ENCODE measurements around the gene TMEM170B.

Gene TMEM170B

GRCh38 chr6:11552442-11552841 lies 14.9 kb downstream of the TMEM170B start:
- Histone ChIP-seq H3K4me3 (ENCODE audit: low read depth, low read length) (no peak overlapping the region), H3K4me1 (ENCODE audit: control insufficient read depth, insufficient read depth, low read length, unreplicated experiment) (no peaks in the 10 kb centered on the region)

DNA sequence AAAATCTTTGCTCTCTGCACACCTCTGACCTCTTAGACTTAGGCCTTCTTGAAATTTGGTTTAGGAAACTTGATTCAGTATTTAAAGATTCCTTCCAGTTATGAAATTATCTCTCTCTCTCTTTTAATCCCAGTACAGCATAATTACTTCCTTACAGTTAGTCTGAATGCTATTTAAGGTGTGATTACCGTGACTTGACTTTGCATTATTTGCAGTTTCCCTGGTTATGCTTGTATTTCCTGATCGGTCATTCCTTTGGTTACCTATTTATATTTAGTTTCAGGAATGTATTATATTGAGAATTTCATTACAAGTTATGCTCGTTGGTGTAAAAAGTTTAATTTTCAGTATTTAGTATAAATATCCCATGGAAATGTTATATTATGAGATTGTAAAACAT lies 16.3 kb downstream of the TMEM170B start:
- H3K27ac ChIP-seq (ENCODE audit: low read depth, low read length): no peak overlapping the region
- no peaks in the 10 kb centered on the region for H3K4me1 ChIP-seq (ENCODE audit: control insufficient read depth, insufficient read depth, low read length, unreplicated experiment)
- H2AFZ ChIP-seq (ENCODE audit: low read length, unreplicated experiment): no peak overlapping the region
- no peaks in the 10 kb centered on the region for H3K79me2 ChIP-seq (ENCODE audit: control insufficient read depth, insufficient read depth, low read length, unreplicated experiment)
- no peaks in the 10 kb centered on the region for H3K36me3 ChIP-seq (ENCODE audit: insufficient read depth, low read length)
- no peaks in the 10 kb centered on the region for H3K27me3 ChIP-seq (ENCODE audit: insufficient read depth, low read length)
- no peak overlapping the region for H3K4me3 ChIP-seq (ENCODE audit: low read depth, low read length)

More at GRCh38 chr6:11552442-11552841, 14.9 kb downstream of the TMEM170B start:
- no peaks in the 10 kb centered on the region for H3K79me2 ChIP-seq (ENCODE audit: control insufficient read depth, insufficient read depth, low read length, unreplicated experiment)
- no peaks in the 10 kb centered on the region for H3K36me3 ChIP-seq (ENCODE audit: insufficient read depth, low read length)
- H3K27me3 ChIP-seq (ENCODE audit: insufficient read depth, low read length): no peaks in the 10 kb centered on the region
- no peak overlapping the region for H2AFZ ChIP-seq (ENCODE audit: low read length, unreplicated experiment)
- H3K27ac ChIP-seq (ENCODE audit: low read depth, low read length): no peak overlapping the region

GRCh38 chr6:11556309-11556708 lies 18.8 kb downstream of the TMEM170B start:
- no peaks in the 10 kb centered on the region for H3K27me3 ChIP-seq (ENCODE audit: insufficient read depth, low read length)
- no peak overlapping the region for H2AFZ ChIP-seq (ENCODE audit: low read length, unreplicated experiment)
- no peaks in the 10 kb centered on the region for H3K36me3 ChIP-seq (ENCODE audit: insufficient read depth, low read length)
- H3K4me1 ChIP-seq (ENCODE audit: control insufficient read depth, insufficient read depth, low read length, unreplicated experiment): no peaks in the 10 kb centered on the region
- no peak overlapping the region for H3K27ac ChIP-seq (ENCODE audit: low read depth, low read length)
- no peak overlapping the region for H3K4me3 ChIP-seq (ENCODE audit: low read depth, low read length)
- H3K79me2 ChIP-seq (ENCODE audit: control insufficient read depth, insufficient read depth, low read length, unreplicated experiment): no peaks in the 10 kb centered on the region

DNA sequence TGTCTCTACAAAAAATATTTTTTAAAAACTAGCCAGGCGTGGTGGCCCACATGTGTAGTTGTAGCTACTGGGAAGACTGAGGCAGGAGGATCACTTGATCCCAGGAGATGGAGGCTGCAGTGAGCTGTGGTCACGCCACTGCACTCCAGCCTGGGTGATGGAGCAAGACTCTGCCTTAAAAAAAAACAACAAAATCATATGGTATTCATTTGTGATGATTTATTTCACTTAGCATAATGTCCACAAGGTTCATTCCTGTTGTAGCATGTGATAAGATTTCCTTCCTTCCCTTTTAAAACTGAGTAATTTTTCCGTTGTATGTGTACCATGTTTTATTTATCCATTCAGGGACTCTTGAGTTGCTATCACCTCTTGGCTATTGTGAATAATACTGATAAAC lies 26.2 kb downstream of the TMEM170B start:
- Histone ChIP-seq H3K27ac (ENCODE audit: low read depth, low read length) (no peak overlapping the region), H2AFZ (ENCODE audit: low read length, unreplicated experiment) (no peak overlapping the region), H3K36me3 (ENCODE audit: insufficient read depth, low read length) (no peaks in the 10 kb centered on the region), H3K79me2 (ENCODE audit: control insufficient read depth, insufficient read depth, low read length, unreplicated experiment) (no peaks in the 10 kb centered on the region), H3K27me3 (ENCODE audit: insufficient read depth, low read length) (no peaks in the 10 kb centered on the region), H3K4me3 (ENCODE audit: low read depth, low read length) (no peak overlapping the region), H3K4me1 (ENCODE audit: control insufficient read depth, insufficient read depth, low read length, unreplicated experiment) (no peaks in the 10 kb centered on the region)

DNA sequence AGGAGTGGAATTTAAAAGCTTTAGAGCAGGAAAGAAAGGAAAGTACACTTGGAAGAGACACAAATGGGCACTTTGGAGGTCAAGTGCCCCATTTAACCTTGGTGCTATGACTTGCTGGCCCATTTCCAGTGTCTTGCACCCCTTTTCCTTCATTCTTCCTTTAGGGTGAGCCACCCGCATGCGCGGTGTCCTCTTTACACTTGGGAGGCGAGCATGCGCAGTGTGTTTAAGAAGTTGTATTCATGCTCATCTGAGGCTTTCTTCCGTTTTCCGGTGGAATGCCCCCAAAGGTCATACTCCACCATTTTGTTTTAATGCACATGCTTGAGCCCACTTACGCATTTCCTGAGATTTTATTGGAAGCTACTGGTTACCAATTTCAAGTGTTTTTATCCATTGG lies 29.1 kb downstream of the TMEM170B start:
- no peak overlapping the region for H2AFZ ChIP-seq (ENCODE audit: low read length, unreplicated experiment)
- no peak overlapping the region for H3K27ac ChIP-seq (ENCODE audit: low read depth, low read length)
- no peak overlapping the region for H3K4me3 ChIP-seq (ENCODE audit: low read depth, low read length)
- no peaks in the 10 kb centered on the region for H3K36me3 ChIP-seq (ENCODE audit: insufficient read depth, low read length)
- no peaks in the 10 kb centered on the region for H3K27me3 ChIP-seq (ENCODE audit: insufficient read depth, low read length)
- H3K79me2 ChIP-seq (ENCODE audit: control insufficient read depth, insufficient read depth, low read length, unreplicated experiment): no peaks in the 10 kb centered on the region
- no peaks in the 10 kb centered on the region for H3K4me1 ChIP-seq (ENCODE audit: control insufficient read depth, insufficient read depth, low read length, unreplicated experiment)

DNA sequence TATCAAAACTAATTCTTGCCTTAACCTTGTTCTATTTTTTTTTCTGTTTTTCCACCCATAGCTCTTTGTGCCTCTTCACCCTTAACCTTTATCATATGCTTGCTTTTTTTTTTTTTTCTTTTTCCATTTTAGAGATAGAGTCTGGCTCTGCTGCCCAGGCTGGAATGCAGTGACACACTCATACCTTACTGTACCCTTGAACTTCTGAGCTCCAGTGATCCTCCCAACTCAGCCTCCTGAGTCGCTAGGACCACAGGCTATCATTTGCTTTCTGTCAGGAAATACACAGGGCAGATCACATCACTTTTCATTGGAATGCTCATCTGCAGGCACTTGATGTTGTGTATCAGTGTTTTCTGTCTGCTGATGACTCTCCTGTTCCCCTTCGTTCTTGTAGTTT lies 33.5 kb downstream of the TMEM170B start:
- Histone ChIP-seq H3K36me3 (ENCODE audit: insufficient read depth, low read length) (no peaks in the 10 kb centered on the region), H3K4me3 (ENCODE audit: low read depth, low read length) (no peak overlapping the region), H3K27me3 (ENCODE audit: insufficient read depth, low read length) (no peaks in the 10 kb centered on the region), H2AFZ (ENCODE audit: low read length, unreplicated experiment) (no peak overlapping the region), H3K27ac (ENCODE audit: low read depth, low read length) (no peak overlapping the region), H3K79me2 (ENCODE audit: control insufficient read depth, insufficient read depth, low read length, unreplicated experiment) (no peaks in the 10 kb centered on the region), H3K4me1 (ENCODE audit: control insufficient read depth, insufficient read depth, low read length, unreplicated experiment) (no peaks in the 10 kb centered on the region)

- Histone ChIP-seq H3K4me1 (ENCODE audit: control insufficient read depth, insufficient read depth, low read length, unreplicated experiment) (no peaks in the 10 kb centered on the region), H3K36me3 (ENCODE audit: insufficient read depth, low read length) (no peaks in the 10 kb centered on the region), H2AFZ (ENCODE audit: low read length, unreplicated experiment) (no peak overlapping the region), H3K27me3 (ENCODE audit: insufficient read depth, low read length) (no peaks in the 10 kb centered on the region), H3K27ac (ENCODE audit: low read depth, low read length) (no peak overlapping the region), H3K79me2 (ENCODE audit: control insufficient read depth, insufficient read depth, low read length, unreplicated experiment) (no peaks in the 10 kb centered on the region), H3K4me3 (ENCODE audit: low read depth, low read length) (0 out of 2 replicates have a peak overlapping the region, but pooled peaks have one; percentile 3)
Observed at GRCh38 chr6:11575408-11576033, 38.0 kb downstream of the TMEM170B start.

- H3K36me3 ChIP-seq (ENCODE audit: insufficient read depth, low read length): no peaks in the 10 kb centered on the region
- H2AFZ ChIP-seq (ENCODE audit: low read length, unreplicated experiment): no peak overlapping the region
- no peak overlapping the region for H3K27ac ChIP-seq (ENCODE audit: low read depth, low read length)
- H3K27me3 ChIP-seq (ENCODE audit: insufficient read depth, low read length): no peaks in the 10 kb centered on the region
- H3K4me1 ChIP-seq (ENCODE audit: control insufficient read depth, insufficient read depth, low read length, unreplicated experiment): no peaks in the 10 kb centered on the region
- no peak overlapping the region for H3K4me3 ChIP-seq (ENCODE audit: low read depth, low read length)
- H3K79me2 ChIP-seq (ENCODE audit: control insufficient read depth, insufficient read depth, low read length, unreplicated experiment): no peaks in the 10 kb centered on the region
Observed at GRCh38 chr6:11580686-11581405, 43.3 kb downstream of the TMEM170B start.

- Histone ChIP-seq H3K79me2 (ENCODE audit: control insufficient read depth, insufficient read depth, low read length, unreplicated experiment) (no peaks in the 10 kb centered on the region), H3K4me1 (ENCODE audit: control insufficient read depth, insufficient read depth, low read length, unreplicated experiment) (peaks cover 17% of the 10 kb centered on the region), H2AFZ (ENCODE audit: low read length, unreplicated experiment) (no peak overlapping the region), H3K36me3 (ENCODE audit: insufficient read depth, low read length) (no peaks in the 10 kb centered on the region), H3K27ac (ENCODE audit: low read depth, low read length) (no peak overlapping the region), H3K27me3 (ENCODE audit: insufficient read depth, low read length) (no peaks in the 10 kb centered on the region), H3K4me3 (ENCODE audit: low read depth, low read length) (no peak overlapping the region)
Observed at GRCh38 chr6:11584244-11584643, 46.7 kb downstream of the TMEM170B start.

- Histone ChIP-seq H3K27ac (ENCODE audit: low read depth, low read length) (peak overlapping the region; percentile 75), H3K4me3 (ENCODE audit: low read depth, low read length) (no peak overlapping the region), H3K4me1 (ENCODE audit: control insufficient read depth, insufficient read depth, low read length, unreplicated experiment) (peaks cover 30% of the 10 kb centered on the region), H2AFZ (ENCODE audit: low read length, unreplicated experiment) (no peak overlapping the region), H3K27me3 (ENCODE audit: insufficient read depth, low read length) (no peaks in the 10 kb centered on the region), H3K36me3 (ENCODE audit: insufficient read depth, low read length) (no peaks in the 10 kb centered on the region), H3K79me2 (ENCODE audit: control insufficient read depth, insufficient read depth, low read length, unreplicated experiment) (no peaks in the 10 kb centered on the region)
Observed at GRCh38 chr6:11585426-11586016, 48.0 kb downstream of the TMEM170B start.

GRCh38 chr6:11586117-11586516 lies 48.6 kb downstream of the TMEM170B start:
- Histone ChIP-seq H3K4me1 (ENCODE audit: control insufficient read depth, insufficient read depth, low read length, unreplicated experiment) (peaks cover 33% of the 10 kb centered on the region), H3K4me3 (ENCODE audit: low read depth, low read length) (peak overlapping the region; percentile 11; the same call in 1 of the 2 replicates), H2AFZ (ENCODE audit: low read length, unreplicated experiment) (peak overlapping the region; percentile 92), H3K27me3 (ENCODE audit: insufficient read depth, low read length) (no peaks in the 10 kb centered on the region), H3K27ac (ENCODE audit: low read depth, low read length) (peak overlapping the region; percentile 75), H3K79me2 (ENCODE audit: control insufficient read depth, insufficient read depth, low read length, unreplicated experiment) (no peaks in the 10 kb centered on the region), H3K36me3 (ENCODE audit: insufficient read depth, low read length) (no peaks in the 10 kb centered on the region)
